22Rv1 (cell line): ENCODE data around the gene ASMTL.

Source experiments
- H3K27ac ChIP-seq: fragments of 450-650 bp; 2 replicates; pipeline ENCODE4 v1.5.1; 2017
- ZFX ChIP-seq: fragments of 450-650 bp; IDR thresholded peaks from 2 replicates; pipeline ENCODE4 v1.6.1; 2017; ENCODE audit warnings: antibody characterized with exemption, borderline replicate concordance
- TF ChIP-seq, protein P1 (sequence below): fragments of 450-650 bp; IDR thresholded peaks from 2 replicates; pipeline ENCODE4 v1.5.1; 2017; ENCODE audit warnings: mild to moderate bottlenecking

Gene ASMTL

DNA sequence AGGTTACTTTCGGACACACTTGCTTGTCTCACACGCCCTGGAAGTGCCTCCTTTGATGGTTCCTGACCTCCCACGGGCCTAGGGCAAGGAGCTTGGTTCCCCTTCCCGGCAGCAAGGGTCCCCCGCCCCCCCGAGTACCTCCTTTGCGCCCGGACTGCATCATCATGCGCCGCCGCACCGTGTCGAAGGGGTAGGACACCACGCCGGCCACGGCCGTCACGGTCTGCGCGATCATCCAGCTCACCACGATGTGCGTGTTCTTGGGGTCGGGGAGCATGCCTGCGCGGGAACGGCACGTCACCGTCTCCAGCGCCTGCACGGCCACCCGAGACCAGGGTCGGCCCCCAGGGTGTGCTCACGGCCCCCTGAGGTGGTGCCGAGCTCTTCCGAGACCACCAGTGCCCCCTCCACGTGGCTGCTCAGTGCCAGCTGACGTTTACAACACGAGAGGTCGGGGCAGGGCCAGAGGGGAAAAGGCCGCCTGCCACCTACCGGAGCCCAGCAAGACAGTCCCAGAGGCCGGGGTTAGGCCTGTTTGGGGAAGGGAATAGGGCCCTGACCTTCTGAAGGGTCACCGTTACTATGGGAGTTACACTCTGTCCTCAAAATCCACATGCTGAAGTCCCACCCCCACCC, 65.5 kb downstream of the ASMTL start:
- no peak for TF ChIP-seq ZFX
- TF ChIP-seq, protein P1, sequence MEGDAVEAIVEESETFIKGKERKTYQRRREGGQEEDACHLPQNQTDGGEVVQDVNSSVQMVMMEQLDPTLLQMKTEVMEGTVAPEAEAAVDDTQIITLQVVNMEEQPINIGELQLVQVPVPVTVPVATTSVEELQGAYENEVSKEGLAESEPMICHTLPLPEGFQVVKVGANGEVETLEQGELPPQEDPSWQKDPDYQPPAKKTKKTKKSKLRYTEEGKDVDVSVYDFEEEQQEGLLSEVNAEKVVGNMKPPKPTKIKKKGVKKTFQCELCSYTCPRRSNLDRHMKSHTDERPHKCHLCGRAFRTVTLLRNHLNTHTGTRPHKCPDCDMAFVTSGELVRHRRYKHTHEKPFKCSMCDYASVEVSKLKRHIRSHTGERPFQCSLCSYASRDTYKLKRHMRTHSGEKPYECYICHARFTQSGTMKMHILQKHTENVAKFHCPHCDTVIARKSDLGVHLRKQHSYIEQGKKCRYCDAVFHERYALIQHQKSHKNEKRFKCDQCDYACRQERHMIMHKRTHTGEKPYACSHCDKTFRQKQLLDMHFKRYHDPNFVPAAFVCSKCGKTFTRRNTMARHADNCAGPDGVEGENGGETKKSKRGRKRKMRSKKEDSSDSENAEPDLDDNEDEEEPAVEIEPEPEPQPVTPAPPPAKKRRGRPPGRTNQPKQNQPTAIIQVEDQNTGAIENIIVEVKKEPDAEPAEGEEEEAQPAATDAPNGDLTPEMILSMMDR, result no peak
- H3K27ac ChIP-seq, result no peak overlapping the region

GRCh38 chrX:1386338-1387127, 66.2 kb downstream of the ASMTL start:
- no peak for TF ChIP-seq ZFX
- TF ChIP-seq, protein P1, result no peak
- H3K27ac ChIP-seq, result no peak overlapping the region

DNA sequence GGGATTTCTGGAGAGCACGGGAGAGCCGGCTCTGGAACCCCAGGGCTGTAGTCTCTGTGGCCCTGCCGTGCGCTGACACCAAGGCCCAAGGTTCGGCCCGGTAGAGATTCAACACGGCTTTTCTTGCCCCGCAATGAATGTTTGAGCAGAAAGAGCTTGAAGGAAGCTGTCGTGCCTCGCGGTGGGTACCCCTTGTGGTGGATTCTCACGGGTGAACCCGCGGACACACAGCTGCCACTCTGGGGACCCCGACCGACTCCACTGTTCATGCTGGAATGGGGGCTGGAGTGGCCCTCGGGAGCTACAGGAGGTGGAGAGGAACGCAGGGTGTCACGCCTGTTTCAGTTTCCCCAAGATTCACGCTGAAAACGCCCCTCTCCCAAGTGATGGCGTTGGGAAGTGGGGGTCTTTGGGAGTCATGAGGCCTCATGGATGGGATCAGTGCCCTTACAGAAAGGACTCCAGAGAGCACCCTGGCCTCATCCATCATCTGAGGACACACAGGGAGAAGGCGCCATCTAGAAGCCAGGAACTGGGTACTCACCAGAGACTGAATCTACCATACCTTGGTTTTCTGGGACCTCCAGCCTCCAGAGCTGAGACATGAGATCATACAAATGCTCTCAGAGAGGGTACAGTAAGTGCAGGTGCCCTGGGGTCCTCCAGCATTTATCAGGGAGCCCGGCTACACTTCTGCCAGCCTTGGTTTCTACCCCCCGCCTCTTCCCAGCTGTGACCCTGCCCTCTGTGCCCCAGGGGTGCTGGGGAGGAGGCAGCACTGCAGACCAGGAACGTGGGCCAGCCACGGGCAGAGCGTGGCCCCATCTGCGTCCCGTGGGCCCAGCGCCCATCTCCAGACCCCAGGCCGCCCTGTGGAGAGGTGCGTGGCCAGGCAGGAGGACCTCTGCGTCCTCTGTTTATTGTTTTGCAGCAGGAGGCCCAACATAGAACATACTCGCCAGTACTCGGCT, 67.2 kb downstream of the ASMTL start:
- peak overlapping the region; percentile 56; the same call in 1 of the 2 replicates for H3K27ac ChIP-seq
- TF ChIP-seq, protein P1, result no peak
- no peak for TF ChIP-seq ZFX

DNA sequence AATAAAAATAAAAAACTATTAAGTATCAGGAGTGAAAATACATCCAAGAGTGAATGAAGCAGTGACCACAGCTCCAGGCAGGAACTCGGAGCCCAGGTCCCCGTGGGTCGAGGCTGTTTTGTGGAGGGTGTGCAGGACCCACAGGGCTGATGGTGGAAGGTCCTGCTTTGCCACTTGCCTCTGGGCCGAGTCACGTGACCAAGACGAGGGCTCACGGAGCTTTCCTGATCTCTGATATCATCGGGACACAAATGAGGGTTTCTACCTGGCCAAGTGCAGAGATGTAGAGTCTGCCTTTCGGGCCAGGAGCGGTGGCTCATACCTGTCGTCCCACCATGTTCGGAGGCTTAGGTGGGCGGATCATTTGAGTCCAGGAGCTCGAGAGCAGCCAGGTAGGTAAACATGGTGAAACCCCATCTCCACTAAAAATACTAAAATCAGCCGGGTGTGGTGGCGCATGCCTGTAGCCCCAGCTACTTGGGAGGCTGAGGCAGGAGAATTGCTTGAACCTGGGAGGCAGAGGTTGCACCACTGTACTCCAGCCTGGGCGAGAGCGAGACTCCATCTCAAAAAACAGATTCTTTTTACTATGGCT, 68.0 kb downstream of the ASMTL start:
- no peak for TF ChIP-seq ZFX
- TF ChIP-seq, protein P1, result no peak
- peak overlapping the region; percentile 56 for H3K27ac ChIP-seq

GRCh38 chrX:1380672-1381233, 72.0 kb downstream of the ASMTL start:
- peak overlapping the region; percentile 56; the same call in 1 of the 2 replicates for H3K27ac ChIP-seq
- TF ChIP-seq ZFX, result no peak
- TF ChIP-seq, protein P1, result no peak

GRCh38 chrX:1378306-1378759, 74.4 kb downstream of the ASMTL start:
- no peak overlapping the region for H3K27ac ChIP-seq
- TF ChIP-seq, protein P1, result no peak
- TF ChIP-seq ZFX, result no peak
